Fibroblast of skin of back (primary cell): ENCODE measurements around the gene FRAT1. TPM values are rescaled to one million over a fixed set of nuclear protein-coding genes. Genes with fewer than 3 reads are reported as not detected.
"Not testable (repeated sequence)": the region's sequence is repeated elsewhere in the genome, so short reads cannot be mapped to it uniquely, and the experiment has no call there.

Source experiments
- DNase-seq: peaks from one replicate; pipeline ENCODE4 v3.0.0-alpha.2; 2013
- polyA plus RNA-seq, 2 experiments: library from polyadenylated mRNA; unstranded; fragments of 120-200 nt; gene quantifications; one replicate each; pipeline ENCODE4 v1.2.1, GENCODE V29; 2013; ENCODE audit not compliant: insufficient read length in 2 of 2

FRAT1 gene, protein sequence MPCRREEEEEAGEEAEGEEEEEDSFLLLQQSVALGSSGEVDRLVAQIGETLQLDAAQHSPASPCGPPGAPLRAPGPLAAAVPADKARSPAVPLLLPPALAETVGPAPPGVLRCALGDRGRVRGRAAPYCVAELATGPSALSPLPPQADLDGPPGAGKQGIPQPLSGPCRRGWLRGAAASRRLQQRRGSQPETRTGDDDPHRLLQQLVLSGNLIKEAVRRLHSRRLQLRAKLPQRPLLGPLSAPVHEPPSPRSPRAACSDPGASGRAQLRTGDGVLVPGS
- 0.90 TPM for polyA plus RNA-seq (2013, experiment 1 of 2; ENCODE audit: insufficient read length)
- 0.40 TPM for polyA plus RNA-seq (2013, experiment 2 of 2; ENCODE audit: insufficient read length)

DNA sequence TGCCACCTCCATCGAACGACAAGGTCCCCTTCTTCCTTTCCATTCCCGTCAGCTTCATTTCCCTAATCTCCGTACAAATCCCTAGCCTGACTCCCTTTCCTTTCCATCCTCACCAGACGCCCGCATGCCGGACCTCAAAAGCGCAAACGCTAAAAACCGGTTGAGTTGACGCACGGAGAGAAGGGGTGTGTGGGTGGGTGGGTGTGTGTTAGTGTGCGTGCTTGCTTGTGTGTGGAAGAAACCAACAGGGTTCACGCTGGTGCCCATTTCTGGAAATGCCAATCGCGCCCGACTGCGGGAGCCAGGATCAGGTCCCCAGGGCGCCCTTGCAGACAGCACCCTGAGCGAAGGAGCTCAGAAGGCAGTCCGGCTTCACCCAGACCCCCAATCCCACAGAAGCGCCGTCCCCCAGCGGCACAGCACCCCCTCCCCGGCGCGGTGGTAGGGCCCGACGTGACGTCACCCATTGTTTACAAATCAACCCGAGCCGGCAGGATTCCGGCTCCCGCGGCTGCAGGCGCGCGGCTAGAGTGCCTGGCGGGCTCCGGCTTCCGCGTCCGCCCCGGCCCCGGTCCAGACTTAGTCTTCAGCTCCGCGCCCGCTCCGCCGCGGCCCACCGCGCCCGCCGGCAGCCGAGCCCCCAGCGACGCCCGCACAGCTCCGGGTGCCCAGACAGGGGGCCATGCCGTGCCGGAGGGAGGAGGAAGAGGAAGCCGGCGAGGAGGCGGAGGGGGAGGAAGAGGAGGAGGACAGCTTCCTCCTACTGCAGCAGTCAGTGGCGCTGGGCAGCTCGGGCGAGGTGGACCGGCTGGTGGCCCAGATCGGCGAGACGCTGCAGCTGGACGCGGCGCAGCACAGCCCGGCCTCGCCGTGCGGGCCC, at the start of gene FRAT1:
FRAT1 (plus strand) TSS at position 500 of the 880 bp plus-strand sequence; CDS start at position 683, 183 bp downstream.
- DNase-seq: peak; percentile 83

DNA sequence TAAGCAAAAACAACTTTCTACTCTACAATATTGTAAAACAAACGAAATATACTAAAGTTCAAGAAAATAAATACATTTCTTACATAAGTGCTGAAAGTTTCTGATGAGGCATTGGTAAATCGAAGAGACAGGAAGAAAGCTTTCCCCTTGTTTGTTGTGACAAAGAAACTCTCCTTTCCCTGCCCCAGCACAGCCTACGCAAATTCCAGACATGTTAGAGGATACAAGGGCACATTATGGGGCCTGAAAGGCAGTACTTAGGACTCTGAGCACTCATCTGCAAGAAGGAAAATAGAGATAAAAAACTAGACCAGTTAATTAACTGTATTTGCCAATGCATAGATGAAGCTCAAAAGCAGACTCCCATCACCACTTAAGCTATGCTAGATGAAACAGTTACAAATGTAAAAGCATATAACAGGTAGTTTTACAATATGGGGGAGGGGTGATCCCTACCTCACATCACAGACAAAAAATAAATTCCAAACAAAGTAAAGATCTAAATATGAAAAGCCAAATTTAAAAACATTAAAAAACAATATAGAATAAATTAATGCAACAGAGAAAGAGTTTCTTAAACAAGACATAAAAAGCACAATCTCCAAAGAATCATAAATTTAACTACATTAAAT, 48.4 kb upstream of the FRAT1 start:
- peak; percentile 8 for DNase-seq

DNA sequence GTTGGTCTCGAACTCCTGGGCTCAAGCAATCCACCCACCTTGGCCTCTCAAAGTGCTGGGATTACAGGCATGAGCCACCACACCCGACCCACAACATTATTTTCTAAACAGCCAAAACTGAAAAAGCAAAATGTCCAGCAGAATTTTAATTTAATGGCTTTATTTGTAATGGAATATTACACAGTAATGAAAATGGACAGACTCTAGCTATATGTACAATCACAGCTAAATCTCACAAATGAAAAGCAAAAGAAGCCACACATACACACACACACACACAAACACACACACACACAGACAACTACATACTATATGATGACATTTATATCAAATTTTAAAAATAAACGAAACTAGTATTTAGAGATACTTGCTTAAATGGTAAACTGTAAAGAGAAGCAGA, 45.4 kb upstream of the FRAT1 start:
- DNase-seq: no peak

DNA sequence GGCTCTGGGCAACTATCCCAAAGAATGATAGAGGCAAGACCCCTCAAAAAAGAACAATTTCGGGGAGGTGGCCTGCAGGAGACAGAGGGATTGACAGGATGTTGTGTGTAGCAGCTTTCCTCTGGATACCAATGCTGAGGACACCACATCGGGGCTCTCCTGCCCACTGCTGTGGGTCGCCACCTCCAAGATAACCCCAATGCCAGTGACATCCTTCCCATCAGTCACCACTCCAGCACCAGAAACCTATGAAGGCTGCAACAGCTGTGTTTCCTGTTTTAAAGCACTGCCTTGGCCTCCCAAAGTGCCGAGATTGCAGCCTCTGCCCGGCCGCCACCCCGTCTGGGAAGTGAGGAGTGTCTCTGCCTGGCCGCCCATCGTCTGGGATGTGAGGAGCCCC, 44.2 kb upstream of the FRAT1 start:
- no peak for DNase-seq

DNA sequence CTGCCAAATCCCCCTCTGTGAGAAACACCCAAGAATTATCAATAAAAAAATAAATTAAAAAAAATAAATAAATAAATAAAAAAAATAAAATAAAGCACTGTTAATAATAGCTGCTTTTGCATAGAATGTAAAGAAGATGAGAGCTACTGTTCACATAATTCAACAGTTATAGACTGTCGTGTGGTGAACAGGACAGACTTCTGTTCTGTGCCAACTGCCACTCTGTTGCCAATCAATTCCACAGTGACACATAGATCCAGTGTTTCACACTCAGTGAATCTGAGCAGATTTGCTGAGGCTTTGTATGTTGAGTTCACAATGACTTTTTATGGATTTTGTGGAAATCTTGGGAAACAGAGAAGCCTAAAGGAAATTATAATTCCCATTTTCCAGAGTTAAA, 41.5 kb upstream of the FRAT1 start:
- no peak for DNase-seq

DNA sequence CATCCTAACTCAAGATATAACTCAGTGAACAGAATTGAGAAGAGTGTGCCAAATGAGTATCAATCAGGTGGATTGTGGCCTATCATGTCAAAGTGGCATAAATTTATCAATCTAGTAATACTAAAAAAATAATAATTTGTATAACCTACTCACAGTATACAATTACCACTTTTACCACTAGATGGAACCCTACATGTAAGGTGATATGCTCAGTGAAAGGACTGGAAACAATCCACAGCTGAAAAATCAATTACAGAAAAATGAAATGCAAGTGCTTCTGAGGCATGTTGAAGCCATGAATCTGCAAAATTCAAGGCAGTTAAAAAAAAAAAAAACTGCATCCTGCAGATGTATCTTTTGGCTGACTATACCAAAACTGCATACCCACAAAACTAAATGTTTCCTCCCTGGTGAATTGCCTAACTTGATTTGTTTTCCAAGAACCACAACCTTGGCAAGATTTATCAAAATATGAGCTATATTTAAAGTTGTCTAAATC, 40.5 kb upstream of the FRAT1 start:
- peak; percentile 77 for DNase-seq

DNA sequence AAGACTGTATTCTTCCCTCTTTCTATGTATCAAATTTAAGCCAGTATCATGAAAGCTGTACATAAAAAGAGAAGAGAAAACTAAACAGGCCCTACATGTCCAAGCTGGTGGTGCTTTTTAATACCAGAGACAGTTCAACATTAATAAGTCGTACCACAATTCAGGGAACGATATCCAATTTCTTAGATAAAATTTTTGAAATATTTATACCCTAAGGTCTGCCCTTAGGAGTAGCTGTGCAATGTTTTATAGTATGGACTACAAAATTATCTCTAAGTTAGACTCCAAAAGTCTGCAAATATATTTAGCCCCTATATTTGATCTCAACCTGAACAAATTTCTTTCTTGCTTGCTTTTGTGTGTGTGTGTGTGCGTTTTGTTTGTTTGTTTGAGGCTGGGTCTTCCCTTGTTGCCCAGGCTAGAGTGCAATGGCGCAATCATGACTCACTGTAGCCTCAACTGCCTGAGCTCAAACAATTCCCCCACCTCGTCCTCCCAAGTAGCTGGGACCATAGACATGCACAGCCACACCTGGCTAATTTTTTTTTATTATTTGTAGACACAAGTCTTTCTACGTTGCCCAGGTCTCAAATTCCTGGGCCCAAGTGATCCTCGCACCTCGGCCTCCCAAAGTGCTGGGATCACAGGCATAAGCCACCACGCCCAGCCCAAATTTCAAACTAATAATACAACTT, 39.8 kb upstream of the FRAT1 start:
- no peak for DNase-seq

DNA sequence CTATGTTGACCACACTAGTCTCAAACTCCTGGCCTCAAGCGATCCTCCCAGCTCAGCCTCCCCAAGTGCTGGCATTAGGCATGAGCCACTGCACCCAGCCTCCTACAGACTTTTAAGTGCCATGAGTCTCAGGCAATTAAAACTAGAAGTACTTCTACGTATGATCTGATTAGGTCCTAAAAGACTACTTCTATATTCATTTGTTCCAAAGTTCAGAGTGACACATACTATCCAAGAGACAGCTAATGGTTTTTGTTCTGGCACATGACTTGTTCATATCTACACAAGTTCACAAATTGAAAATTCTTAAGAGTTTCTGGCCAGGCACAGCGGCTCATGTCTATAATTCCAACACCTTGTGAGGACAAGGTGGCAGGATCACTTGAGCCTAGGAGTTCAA, 38.3 kb upstream of the FRAT1 start:
- DNase-seq: no peak

DNA sequence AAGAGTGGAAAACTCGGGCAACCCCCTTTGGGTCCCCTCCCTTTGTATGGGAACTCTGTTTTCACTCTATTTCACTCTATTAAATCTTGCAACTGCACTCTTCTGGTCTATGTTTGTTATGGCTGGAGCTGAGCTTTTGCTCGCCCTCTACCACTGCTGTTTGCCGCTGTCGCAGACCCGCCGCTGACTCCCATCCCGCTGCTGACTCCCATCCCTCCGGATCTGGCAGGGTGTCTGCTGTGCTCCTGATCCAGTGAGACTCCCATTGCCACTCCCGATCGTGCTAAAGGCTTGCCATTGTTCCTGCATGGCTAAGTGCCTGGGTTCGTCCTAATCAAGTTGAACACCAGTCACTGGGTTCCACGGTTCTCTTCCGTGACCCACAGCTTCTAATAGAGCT, 29.0 kb upstream of the FRAT1 start:
- not testable (repeated sequence) for DNase-seq

DNA sequence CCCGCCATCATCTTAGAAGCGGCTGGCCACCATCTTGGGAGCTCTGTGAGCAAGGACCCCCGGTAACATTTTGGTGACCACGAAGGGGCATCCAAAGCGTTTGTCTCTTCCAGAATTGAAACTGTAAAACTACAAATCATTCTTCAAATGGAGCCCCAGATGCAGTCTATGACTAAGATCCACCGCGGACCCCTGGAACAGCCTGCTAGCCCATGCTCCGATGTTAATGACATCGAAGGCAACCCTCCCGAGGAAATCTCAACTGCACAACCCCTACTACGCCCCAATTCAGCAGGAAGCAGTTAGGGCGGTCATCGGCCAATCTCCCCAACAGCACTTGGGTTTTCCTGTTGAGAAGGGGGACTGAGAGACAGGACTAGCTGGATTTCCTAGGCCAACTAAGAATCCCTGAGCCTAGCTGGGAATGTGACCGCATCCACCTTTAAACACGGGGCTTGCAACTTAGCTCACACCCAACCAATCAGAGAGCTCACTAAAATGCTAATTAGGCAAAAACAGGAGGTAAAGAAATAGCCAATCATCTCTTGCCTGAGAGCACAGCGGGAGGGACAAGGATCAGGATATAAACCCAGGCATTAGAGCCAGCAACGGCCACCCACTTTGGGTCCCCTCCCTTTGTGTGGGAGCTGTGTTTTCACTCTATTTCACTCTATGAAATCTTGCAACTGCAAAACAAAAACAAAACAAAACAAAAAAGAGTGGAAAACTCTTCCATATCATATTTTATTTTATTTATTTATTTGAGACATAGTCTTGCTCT, 28.3 kb upstream of the FRAT1 start:
- DNase-seq: not testable (repeated sequence)

DNA sequence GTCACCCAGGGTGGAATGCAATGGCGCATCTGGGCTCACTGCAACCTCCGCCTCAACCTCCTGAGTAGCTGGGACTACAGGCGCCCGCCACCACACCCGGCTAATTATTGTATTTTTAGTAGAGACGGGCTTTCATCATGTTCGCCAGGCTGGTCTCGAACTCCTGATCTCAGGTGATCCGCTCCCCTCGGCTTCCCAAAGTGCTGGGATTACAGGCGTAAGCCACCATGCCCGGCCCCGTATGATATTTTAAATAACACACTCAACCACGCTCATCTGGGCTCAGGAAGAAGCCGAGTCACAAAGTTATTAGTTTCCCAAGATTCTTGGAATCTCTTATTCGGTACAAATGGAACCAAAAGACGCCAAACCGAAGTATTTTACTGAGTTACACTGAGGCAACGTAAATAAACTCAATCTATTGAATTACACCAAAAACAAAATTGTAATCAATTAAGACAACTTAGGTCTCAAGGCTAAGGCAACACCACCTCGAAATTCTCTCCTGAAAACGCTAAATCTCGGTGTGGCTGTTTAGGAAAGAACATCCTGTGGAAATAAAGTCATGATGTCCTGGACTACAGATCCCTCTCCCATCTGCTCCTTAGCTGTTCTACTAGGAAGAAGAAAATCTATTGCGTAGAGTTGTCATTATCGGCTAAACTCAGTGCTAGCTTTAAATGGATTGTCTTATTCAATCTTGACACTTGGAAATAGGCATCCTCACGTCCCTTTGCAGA, 27.5 kb upstream of the FRAT1 start:
- DNase-seq: no peak

DNA sequence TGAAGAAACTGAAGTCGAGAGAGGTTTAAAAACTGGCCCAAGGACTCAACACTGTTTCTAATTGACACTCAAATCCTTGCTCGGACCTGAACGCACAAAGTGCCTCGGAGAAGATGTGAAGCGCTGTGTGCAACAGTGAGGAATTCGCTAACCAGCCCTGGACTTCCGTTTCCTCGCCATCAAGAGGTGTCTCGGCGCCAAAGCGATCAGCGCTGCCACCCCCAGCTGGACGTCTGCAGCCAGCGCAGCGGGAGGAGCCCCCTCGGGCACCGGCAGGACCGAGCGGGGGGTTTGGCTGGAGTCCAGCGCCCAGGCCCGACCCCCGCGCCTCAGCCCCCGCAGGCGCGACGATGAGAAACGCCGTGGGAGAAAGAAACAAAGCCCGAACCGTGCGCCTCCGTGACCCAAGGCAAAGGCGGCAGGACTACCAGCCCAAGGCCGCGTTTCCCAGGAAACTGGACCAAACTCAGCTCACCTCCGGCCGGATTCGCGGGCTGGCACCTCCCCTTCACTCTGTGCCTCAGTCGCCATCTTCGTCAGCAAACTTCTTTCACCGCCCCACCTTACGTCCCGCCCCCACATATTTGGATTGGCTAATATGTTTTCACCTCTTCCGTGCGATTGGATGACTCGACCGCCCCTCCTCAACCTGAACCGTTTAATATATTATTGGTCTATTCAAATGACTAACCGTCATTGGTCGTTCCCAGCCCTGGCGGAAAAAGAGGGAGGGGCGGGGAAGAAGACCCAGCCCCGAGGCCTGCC, 26.8 kb upstream of the FRAT1 start, which contains the start of gene ARHGAP19:
ARHGAP19 (minus strand) TSS at position 541 of the 765 bp plus-strand sequence; CDS start at position 531, 10 bp downstream.
- peak; percentile 99 for DNase-seq

DNA sequence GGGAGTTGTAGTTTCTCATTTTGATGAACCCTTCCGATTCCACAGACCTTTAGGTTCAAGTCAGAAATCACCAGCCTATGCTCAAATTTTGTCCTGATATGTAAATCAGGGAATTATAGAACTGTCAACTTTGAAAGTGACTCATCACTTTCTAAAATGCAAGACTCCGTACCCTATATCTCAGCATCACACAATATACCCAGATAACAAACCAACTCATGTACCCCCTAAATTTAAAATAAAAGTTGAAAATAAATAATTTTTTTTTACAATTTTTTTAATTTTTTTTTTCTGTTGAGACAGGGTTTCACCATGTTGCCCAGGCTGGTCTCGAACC, 26.2 kb upstream of the FRAT1 start:
- no peak for DNase-seq

DNA sequence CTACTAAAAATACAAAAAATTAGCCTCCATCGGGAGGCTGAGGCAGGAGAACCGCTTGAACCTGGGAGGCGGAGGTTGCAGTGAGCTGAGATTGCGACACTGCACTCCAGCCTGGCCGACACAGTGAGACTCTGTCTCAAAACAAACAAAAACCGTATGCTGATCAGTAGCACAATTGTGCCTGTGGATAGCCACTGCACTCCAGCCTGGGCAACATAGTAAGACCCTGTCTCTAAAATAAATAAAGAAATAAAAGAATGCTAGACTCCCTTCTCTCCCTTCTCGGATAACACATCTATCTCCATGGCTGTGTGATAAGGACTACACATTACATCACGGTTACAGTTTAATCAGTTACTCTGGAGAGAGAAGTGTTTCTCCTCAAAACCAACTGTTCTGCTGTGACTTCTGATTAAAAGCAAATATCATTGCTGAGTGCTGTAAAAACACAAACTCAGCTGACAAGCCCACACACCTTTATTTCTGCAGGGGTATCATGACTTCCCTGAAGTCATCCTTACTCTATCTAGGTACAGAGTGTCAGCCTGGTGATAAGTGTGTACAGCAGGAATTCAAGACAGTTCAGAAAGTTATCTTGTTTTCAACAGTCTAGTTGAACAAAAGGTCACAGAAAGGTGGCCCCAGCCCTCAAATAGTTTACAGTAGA, 21.4 kb upstream of the FRAT1 start:
- DNase-seq: no peak

DNA sequence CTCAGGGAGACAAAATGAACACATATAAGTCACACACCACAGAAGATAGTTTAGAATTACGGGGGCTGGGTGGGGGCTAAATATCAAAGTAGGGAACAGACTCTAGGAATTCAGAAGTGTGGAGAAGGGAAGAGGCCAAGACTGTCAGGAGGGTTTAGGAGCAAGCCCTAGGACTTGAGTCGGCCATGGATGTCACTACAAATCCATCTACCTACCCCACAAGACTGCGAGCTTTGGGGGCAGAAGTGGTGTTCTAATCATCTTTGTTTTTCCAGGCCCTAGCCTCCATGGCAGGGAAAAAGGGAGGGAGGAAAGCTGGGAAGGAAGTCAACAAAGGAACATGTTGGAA, 20.9 kb upstream of the FRAT1 start:
- DNase-seq: no peak

DNA sequence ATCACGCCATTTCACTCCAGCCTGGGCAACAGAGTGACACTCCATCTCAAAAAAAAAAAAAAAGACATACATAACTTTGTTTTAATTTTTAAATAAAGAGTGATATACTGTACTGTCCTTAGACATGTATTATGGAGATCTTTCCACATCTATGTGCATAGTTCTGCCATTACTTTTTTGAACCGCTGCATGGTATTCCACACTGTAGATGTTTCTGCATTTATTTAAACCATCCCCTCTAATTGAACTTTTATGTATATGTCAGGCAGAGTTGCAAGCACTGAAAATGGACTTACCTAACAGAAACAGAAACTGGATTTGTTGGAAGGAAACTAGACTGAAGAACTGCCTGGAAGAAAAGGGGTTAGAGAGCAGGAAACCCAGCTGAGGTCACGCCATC, 18.1 kb upstream of the FRAT1 start:
- DNase-seq: no peak

DNA sequence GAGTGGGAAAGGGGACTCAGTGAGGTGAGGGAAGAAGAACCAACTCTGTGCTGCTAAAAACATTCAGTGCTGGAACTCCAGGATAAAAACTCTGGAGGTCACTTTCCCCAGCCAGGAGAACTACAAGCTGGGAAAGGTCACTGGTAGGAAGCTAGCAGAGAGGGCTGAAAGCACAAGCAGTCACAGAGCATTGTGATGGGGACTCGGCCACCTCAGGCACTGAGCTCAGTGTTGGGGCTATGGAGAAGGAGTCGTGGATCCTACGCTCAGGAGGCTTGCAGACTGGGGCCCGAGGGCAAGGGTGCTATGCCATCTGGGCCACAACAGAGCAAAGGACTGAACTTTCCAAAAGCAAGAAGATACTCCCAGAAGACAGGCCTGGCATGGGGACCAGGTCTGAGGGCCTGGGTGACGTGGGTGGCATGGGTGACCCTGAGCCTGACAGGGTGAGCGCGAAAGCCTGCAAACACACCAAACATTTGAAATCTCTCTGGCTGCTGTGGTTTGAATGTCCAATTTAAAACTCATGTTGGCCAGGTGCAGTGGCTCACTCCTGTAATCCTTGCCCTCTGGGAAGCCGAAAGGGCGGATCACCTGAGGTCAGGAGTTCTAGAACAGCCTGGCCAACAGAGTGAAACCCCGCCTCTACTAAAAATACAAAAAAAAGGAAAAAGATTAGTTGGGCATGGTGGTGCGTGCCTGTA, 16.8 kb upstream of the FRAT1 start:
- no peak for DNase-seq

DNA sequence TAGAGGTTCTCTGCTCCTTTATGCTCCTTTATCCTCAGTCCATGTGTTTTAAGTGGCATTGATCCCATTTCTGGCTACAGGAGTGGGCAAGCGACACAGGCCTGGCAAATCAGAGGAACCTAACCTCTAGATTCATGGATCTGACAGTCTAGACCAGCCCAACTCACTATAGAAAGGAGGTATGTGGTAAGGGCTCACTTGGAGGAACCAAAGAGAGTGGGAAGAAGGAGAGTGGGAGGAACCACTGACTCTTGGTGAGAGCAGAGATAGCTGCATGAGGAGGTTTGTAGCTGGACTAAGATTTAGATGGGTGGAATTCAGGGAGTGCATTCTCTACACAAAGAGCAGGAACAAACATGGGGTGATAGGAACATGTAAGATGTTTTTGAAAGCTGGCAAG, 11.6 kb upstream of the FRAT1 start:
- DNase-seq: no peak
